ENCODE data around the gene SAMD1. TPM values are rescaled to one million over a fixed set of nuclear protein-coding genes. Genes with fewer than 3 reads are reported as not detected.

SAMD1 gene
- total RNA-seq, 2 experiments from 2014 or later = 63.4 to 64.6 TPM

DNA sequence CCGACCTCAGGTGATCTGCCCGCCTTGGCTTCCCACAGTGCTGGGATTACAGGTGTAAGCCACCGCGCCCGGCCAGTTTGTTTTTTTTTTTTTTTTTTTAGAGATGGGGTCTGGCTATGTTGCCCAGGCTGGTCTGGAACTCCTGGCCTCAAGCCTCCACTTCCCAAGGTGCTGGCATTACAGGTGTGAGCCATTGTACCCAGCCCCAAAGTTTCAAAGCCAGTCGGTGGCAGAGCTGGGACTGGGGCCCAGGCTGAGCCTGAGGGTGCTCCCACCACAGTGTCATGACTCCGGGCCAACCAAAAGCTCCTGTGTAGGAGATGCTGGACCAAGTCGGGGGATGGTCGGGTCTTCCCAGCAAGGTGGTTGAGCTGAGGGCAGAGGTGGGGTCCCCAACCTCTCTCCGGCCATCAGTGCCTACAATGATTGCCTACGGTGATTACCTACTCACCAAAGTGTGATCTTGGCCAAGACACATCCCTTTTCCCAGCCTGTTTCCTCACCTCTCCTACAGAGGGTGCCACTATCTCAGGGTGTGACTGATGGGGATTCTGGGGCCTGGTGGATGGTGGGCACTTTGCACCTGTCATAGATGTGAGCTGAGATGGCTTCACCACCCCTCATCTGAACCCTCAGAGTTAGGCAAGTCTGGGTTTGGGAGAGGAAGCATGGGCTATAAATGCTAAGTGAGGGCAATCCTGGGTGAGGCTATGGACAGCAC lies 5.9 kb upstream of the SAMD1 start:
- Mint-ChIP-seq H3K9me3 (peaks cover 9% of the 10 kb centered on the region), H3K27me3 (no peaks in the 10 kb centered on the region), H3K4me3 (no peak overlapping the region), H3K36me3 (ENCODE audit: low read depth) (peaks cover 23% of the 10 kb centered on the region), H3K27ac (no peak overlapping the region), H3K4me1 (peaks cover 10% of the 10 kb centered on the region)
- ChIA-PET CTCF (interaction anchor here (0.8 to 1.2 kb wide), 2 partner anchors 19 to 40 kb away, joined by 4 read pairs; partner anchors contain the start of gene ASF1B), POLR2A (interaction anchor here (0.9 to 1.4 kb wide), 2 partner anchors 15 to 40 kb away, joined by 3 read pairs; partner anchors contain the start of gene ASF1B)
- no peak for DNase-seq

DNA sequence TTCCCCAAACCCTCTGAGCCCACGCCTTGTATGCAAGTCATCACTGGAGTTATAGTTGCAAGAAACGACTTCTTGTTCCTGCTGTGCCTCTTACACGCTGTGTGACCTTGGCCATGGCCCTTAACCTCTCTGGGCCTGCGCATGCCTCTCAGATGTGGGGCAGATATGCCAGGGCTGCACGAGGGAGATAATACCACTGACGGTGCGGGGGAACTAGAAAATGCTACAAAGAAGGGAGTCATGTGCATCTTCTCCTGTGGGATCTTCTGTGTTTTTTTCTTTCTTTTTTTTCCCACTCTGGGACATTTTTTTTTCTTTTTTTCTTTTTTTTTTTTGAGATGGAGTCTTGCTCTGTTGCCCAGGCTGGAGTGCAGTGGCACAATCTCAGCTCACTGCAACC lies 4.3 kb upstream of the SAMD1 start:
- H3K27me3 Mint-ChIP-seq = no peaks in the 10 kb centered on the region
- no peak for DNase-seq
- POLR2A ChIA-PET = interaction anchor here (1.0 to 1.2 kb wide), 2 partner anchors 21 to 42 kb away, joined by 4 to 5 read pairs; partner anchors contain the start of gene ASF1B

DNA sequence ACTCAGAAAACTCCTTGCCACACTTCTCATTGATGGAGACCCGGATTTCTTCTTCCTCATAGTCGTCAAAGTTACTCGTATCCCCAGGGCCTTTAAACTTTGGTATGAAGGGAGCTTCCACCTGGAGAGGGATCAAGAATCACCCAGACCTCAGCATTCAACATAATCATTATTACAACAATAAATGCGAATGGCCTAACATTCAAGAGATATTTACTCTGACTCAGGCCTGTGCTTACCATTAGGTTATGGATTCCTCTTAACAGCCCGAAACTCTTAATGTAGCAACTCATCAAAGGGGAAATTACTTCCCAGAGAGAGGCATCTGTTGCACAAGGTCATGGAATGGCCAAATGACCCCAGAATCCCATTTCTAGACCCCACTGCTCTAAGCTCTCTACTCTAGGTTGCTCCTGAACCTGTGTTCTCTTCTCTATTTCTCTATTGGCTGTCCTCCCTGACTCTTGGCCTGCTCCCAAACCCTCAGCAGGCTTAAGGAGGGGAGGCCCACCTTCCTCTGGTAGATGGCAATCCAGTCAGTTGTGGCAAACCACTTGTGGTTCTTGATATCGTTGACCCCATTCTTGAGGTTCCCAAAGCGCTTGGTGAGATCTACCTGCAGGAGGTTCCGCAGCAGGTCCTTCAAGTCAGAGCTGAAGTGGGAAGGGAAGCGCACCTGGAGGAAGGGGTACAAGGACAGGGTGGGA lies 2.7 kb upstream of the SAMD1 start:
- CTCF ChIA-PET = no interaction called here
- DNase-seq = no peak
- POLR2A ChIA-PET = interaction anchor here (0.6 to 0.7 kb wide), 2 partner anchors 13 to 288 kb away, joined by 3 to 4 read pairs; partner anchors contain the start of gene ADGRE5
- Mint-ChIP-seq H3K27me3 (no peaks in the 10 kb centered on the region), H3K4me1 (peaks cover 18% of the 10 kb centered on the region), H3K27ac (no peak overlapping the region), H3K9me3 (peaks cover 9% of the 10 kb centered on the region), H3K36me3 (ENCODE audit: low read depth) (peaks cover 32% of the 10 kb centered on the region), H3K4me3 (peak overlapping the region; percentile 52)

More for the DNA sequence above, 4.3 kb upstream of the SAMD1 start:
- Mint-ChIP-seq H3K9me3 (peaks cover 9% of the 10 kb centered on the region), H3K27ac (no peak overlapping the region), H3K36me3 (ENCODE audit: low read depth) (peaks cover 23% of the 10 kb centered on the region), H3K4me3 (no peak overlapping the region), H3K4me1 (peaks cover 11% of the 10 kb centered on the region)
- CTCF ChIA-PET = interaction anchor here (1.3 kb wide), 1 partner anchor 19 kb away, joined by 11 read pairs; no protein-coding TSS in a partner anchor

DNA sequence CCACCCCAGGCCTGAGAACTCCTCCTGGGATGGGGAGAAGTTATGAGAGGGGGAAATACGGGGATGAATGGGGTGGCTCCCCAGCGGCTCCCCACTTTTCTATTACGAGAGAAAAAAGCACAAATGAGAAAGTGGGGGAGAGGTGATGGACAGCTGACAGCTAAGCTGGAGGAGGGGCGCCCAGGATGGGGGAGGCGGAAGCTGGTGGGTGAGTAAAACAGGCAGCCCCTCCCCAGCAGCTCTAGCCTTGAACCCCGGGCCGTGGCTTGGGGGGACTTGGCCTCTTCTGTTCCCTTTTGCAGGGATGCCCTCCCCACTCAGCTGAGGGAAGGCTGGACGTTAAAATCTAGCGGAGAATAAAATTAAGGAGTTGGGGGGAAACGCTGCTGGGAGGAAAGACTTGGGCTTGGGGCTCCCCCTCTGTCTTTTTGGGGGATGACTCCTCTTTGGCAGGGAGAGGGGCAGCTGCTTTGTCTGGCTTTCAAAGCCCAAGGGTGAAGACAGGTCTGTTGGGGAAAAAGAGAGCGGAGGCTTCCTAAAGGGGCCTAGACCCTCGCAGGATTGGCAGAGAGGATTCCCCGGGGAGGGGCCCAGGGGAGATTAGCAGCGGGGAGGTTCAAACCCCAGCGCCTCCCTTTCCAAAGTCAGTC lies 1.4 kb upstream of the SAMD1 start:
- peaks cover 23% of the 10 kb centered on the region for H3K4me1 Mint-ChIP-seq
- no peaks in the 10 kb centered on the region for H3K27me3 Mint-ChIP-seq
- H3K9me3 Mint-ChIP-seq = peaks cover 9% of the 10 kb centered on the region
- DNase-seq = peak; percentile 52
- POLR2A ChIA-PET = interaction anchor here (0.6 to 1.7 kb wide), 9 partner anchors 10 to 247 kb away, joined by 3 to 11 read pairs (median 4); partner anchors contain the start of genes ASF1B, IL27RA and PRKACA
- CTCF ChIA-PET = interaction anchor here (0.8 to 1.7 kb wide), 2 partner anchors 23 to 45 kb away, joined by 4 read pairs; partner anchors contain the start of gene ASF1B
- H3K36me3 Mint-ChIP-seq (ENCODE audit: low read depth) = peaks cover 32% of the 10 kb centered on the region
- H3K4me3 Mint-ChIP-seq = peak overlapping the region; percentile 99
- peak overlapping the region; percentile 98 for H3K27ac Mint-ChIP-seq

DNA sequence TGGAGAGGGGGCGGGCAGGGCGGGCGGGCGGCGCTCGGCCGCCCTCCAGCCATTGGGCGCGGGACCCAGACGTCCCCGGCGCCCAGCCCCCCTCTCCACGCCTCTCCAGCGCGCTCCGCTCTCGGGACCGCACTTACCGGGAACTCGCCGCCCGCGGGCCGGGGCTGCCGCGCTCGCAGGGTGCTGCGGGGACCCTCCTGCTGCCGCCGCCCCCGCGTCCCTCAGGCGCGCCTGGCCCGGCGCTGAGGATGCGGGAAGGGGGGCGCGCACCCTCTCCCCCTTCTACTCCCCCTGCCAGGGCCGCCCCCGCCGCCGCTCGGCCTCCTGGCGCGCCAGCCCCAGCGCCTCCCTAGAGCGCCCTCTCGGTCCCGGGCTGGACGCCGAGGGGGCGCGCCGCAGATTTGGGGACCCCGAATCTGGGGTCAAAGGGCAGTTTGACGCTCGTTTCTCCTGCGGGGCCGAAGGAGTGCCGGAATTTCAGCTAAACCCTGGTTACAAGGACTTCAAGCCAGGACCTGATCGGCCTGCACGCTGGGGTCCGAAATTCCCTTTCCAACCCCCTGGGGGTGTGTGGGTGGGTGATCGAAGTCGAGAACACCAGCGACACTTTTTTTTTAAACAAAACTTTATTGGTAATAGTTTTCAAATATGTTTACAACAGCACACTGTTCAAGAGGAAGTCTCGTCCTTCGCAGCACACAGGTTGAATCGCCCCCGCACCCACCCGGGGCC lies 696 bp upstream of the SAMD1 start:
- peaks cover 27% of the 10 kb centered on the region for H3K36me3 Mint-ChIP-seq (ENCODE audit: low read depth)
- POLR2A ChIA-PET = interaction anchor here (0.6 to 1.7 kb wide), 9 partner anchors 10 to 248 kb away, joined by 3 to 11 read pairs (median 4); partner anchors contain the start of genes ASF1B, IL27RA and PRKACA
- CTCF ChIA-PET = interaction anchor here (0.8 to 1.7 kb wide), 2 partner anchors 23 to 45 kb away, joined by 4 read pairs; partner anchors contain the start of gene ASF1B
- peak overlapping the region; percentile 98 for H3K27ac Mint-ChIP-seq
- H3K4me1 Mint-ChIP-seq = peaks cover 23% of the 10 kb centered on the region
- H3K4me3 Mint-ChIP-seq = peak overlapping the region; percentile 99
- DNase-seq = peak; percentile 80
- peaks cover 9% of the 10 kb centered on the region for H3K9me3 Mint-ChIP-seq
- no peaks in the 10 kb centered on the region for H3K27me3 Mint-ChIP-seq

DNA sequence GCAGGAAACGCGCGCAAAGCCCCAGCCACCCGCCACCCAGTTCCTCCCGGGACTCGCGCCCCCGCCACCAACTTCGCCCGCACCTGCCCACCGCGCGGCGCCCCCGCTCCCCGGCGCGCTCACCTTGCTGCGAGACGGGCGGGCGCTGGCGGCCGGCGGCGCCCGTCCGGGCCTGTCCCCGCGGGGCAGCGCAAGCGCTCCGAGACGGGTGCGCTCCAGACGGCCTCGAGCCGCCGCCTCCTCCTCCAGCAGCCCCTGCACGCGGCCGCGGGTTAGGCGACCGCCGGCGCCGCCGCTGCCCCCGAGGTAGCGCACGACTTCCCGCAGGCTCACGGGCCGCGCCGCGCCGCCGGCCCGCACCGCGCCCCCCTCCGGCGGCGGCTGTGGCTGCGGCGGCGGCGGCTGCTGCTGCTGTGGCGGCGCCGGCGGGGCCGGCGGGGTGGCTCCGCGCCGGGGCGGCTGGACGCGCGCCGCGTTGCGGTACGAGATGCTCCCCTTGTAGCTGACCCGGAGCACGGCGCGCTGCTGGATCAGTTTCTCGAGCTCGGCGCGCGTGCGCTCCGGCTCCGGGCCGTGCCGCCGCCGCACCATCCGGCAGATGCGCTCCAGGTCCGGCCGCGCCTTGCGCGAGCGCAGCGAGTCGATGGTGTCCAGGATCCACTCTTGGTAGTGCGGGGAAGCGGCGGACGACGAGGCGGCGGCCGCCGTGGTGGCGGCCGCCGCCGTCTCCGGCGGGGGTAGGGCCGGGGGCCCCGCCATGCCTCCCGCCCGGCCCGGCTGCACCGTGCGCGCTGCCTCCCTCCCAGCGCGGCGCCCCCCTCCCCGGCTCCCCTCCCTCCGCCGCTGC lies 666 bp downstream of the SAMD1 start:
- ChIA-PET CTCF (interaction anchor here (0.7 to 2.0 kb wide), 2 partner anchors 47 to 403 kb away, joined by 3 to 8 read pairs; partner anchors contain the start of gene ASF1B), POLR2A (interaction anchor here (1.0 to 2.9 kb wide), 5 partner anchors 29 to 253 kb away, joined by 3 to 15 read pairs (median 3); partner anchors contain the start of genes ASF1B and DCAF15)
- peaks cover 23% of the 10 kb centered on the region for H3K4me1 Mint-ChIP-seq
- DNase-seq = peak; percentile 52
- no peaks in the 10 kb centered on the region for H3K27me3 Mint-ChIP-seq
- peak overlapping the region; percentile 61 for H3K27ac Mint-ChIP-seq
- H3K4me3 Mint-ChIP-seq = peak overlapping the region; percentile 78
- H3K36me3 Mint-ChIP-seq (ENCODE audit: low read depth) = peaks cover 27% of the 10 kb centered on the region
- H3K9me3 Mint-ChIP-seq = peaks cover 9% of the 10 kb centered on the region

DNA sequence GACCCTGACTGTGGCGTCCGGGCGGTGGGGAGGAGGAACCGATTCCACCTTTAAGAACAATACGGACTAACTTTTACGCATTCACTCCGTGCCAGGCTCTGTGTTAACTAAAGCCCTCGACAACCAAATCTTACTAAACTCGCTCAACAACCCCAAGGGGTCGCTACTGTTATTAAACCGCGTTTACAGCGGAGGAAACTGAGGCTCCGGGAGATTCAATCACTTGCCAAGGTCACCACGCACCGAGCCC lies 1.2 kb downstream of the SAMD1 start:
- Mint-ChIP-seq H3K4me1 (peaks cover 23% of the 10 kb centered on the region), H3K27me3 (no peaks in the 10 kb centered on the region), H3K27ac (peak overlapping the region; percentile 61), H3K4me3 (peak overlapping the region; percentile 78), H3K36me3 (ENCODE audit: low read depth) (peaks cover 25% of the 10 kb centered on the region), H3K9me3 (peaks cover 9% of the 10 kb centered on the region)
- ChIA-PET POLR2A (interaction anchor here (1.2 to 2.9 kb wide), 3 partner anchors 47 to 252 kb away, joined by 3 to 15 read pairs (median 4); partner anchors contain the start of genes ASF1B and DCAF15), CTCF (interaction anchor here (2.0 kb wide), 1 partner anchor 47 kb away, joined by 8 read pairs; the partner anchor contains the start of gene ASF1B)
- DNase-seq = no peak

DNA sequence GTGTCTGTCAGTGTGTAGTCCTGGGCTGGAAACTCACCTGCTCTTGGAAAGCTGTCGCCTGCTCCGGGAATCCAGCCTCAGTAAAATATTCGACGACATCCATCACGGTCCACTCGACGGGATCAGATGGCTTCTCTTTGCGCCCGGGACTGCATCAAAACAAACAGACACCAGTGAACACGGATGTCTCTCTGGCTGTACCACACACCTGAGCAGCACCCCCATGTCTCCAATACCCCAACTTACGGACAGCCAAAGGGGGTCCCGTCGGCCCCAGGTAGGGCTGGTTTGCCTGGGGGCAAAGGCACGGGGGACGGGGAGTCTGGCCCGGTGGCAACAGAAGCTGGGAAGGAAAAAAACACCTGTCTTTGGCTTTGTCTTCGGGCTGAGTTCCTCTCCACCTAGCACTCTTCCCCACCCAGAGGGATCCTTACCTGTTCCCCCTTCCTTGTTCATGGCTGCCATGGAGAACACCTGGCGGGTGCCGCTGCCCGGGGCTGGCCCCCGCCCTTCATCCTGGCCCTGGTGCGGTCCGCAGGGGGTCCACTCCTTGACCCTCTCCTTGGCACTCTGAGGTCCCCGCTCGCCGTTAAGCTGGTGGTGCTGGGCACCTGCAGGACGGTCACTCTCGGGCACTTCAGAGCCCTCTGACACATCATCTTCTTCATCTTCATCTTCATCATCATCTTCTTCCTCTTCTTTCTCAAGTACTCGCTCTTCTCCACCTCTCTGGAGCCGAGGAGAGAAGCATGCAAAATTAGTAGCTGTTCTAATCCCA lies 1.7 kb downstream of the SAMD1 start:
- no peak for DNase-seq
- ChIA-PET POLR2A (interaction anchor here (1.2 to 2.9 kb wide), 3 partner anchors 47 to 252 kb away, joined by 3 to 15 read pairs (median 4); partner anchors contain the start of genes ASF1B and DCAF15), CTCF (interaction anchor here (2.0 kb wide), 1 partner anchor 48 kb away, joined by 8 read pairs; the partner anchor contains the start of gene ASF1B)
- Mint-ChIP-seq H3K9me3 (peaks cover 9% of the 10 kb centered on the region), H3K4me3 (peak overlapping the region; percentile 78), H3K4me1 (peaks cover 23% of the 10 kb centered on the region), H3K36me3 (ENCODE audit: low read depth) (peaks cover 25% of the 10 kb centered on the region), H3K27me3 (no peaks in the 10 kb centered on the region), H3K27ac (peak overlapping the region; percentile 61)

DNA sequence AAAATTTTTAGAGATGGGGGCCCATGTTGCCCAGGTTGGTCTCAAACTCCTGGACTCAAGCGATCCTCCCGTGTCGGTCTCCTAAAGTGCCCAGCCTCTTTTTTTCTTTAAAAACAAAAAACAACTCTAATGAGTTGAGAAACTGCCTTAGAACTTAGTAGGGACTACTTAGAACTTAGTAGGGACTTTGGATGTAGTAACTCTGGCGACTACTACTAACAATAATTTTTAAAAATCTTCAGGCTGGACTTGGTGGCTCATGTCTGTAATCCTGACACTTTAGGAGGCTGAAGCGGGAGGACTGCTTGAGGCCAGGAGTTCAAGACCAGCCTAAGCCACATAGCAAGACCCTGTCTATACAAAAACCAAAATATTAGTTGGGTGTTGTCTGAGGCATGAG lies 4.5 kb downstream of the SAMD1 start:
- Mint-ChIP-seq H3K27ac (no peak overlapping the region), H3K4me3 (no peak overlapping the region), H3K27me3 (no peaks in the 10 kb centered on the region), H3K4me1 (peaks cover 23% of the 10 kb centered on the region), H3K36me3 (ENCODE audit: low read depth) (peaks cover 13% of the 10 kb centered on the region), H3K9me3 (no peaks in the 10 kb centered on the region)
- ChIA-PET CTCF (no interaction called here), POLR2A (no interaction called here)
- DNase-seq = no peak

DNA sequence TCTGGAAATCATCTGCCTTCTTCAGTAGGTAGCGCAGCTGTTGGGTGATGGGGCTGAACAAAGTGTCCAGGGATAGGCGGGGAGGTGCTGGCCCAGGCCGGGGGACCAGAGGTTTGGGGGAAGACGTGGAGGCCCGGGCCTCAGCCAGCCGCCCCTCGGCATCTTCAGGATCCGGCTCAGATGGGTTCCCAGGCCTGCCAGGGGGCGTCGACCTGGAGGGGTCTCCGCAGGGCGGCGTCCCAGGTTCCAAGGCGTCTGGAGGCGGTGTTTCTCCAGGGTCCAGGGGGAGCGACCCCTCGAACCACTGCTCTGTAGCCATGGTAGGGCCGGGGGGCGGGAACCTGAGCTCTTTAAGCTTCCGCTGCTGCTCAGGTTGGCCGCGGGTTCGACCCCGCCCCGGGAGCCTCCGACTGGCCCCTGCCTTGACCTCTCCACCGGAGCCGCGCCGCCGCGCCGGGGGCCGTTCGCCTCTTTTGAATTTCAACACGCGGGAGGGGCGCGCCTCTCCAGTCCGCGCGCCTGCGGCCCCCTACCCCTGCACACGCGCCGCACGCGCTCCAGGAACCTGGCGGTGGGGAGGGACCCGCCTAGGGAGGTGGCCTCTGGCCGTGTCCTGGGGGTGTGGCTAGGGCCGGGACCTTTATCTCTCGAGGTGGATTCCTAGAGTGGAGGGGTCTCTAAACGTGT lies 5.1 kb downstream of the SAMD1 start, which contains the start of gene C19orf67:
Gene C19orf67, minus strand, starts transcription at position 475 of the 687 bp plus-strand sequence. Its CDS starts 156 bp downstream, at position 319.
- ChIA-PET POLR2A (interaction anchor here (1.2 kb wide), 1 partner anchor 12 kb away, joined by 3 read pairs; no protein-coding TSS in a partner anchor), CTCF (no interaction called here)
- peaks cover 13% of the 10 kb centered on the region for H3K36me3 Mint-ChIP-seq (ENCODE audit: low read depth)
- no peaks in the 10 kb centered on the region for H3K27me3 Mint-ChIP-seq
- no peak for DNase-seq
- H3K4me1 Mint-ChIP-seq = peaks cover 26% of the 10 kb centered on the region
- H3K27ac Mint-ChIP-seq = no peak within 1 kb of the TSS
- H3K9me3 Mint-ChIP-seq = no peaks in the 10 kb centered on the region
- no peak within 1 kb of the TSS for H3K4me3 Mint-ChIP-seq

Data from activated CD4-positive, alpha-beta memory T cell treated with anti-CD3 and anti-CD28 coated beads, Interleukin-2, amount 10 ng/mL, durations not matched to agents 7 days and 5 days (primary cell).